Cardiac muscle cell (in vitro differentiated cells and primary cell): ENCODE data around the gene KLHL14. TPM values are rescaled to one million over a fixed set of nuclear protein-coding genes. Genes with fewer than 3 reads are reported as not detected.

Experiments used
- DNase-seq, 2 donors: peaks; one replicate each; pipeline versions ENCODE4 v3.0.0 to v3.0.0-alpha.2; 2010 to 2017; ENCODE audit warnings: low read depth in 1 of 2, low spot score in 1 of 2
- H3K27ac ChIP-seq: fragments of 200-600 bp; sonication (generic); 2 replicates; pipeline ENCODE4 v1.5.1; 2016
- H3K27me3 ChIP-seq: fragments of 200-600 bp; sonication (generic); 2 replicates; pipeline ENCODE4 v1.6.0; 2016; ENCODE audit warnings: control low read depth
- H3K36me3 ChIP-seq: fragments of 200-600 bp; sonication (generic); 2 replicates; pipeline ENCODE4 v1.5.1; 2016; ENCODE audit warnings: control low read depth
- H3K4me1 ChIP-seq: fragments of 200-600 bp; sonication (generic); 2 replicates; pipeline ENCODE4 v1.8.1; 2017; ENCODE audit warnings: low read depth, mild to moderate bottlenecking, mixed run types
- H3K4me3 ChIP-seq: fragments of 200-600 bp; sonication (generic); 2 replicates; pipeline ENCODE4 v1.5.1; 2016; ENCODE audit warnings: mild to moderate bottlenecking
- H3K9me3 ChIP-seq: fragments of 200-600 bp; sonication (generic); 2 replicates; pipeline ENCODE4 v1.5.1; 2017; ENCODE audit warnings: low read depth, mild to moderate bottlenecking, control low read depth
- CTCF ChIP-seq: IDR thresholded peaks from 2 replicates; pipeline ENCODE4 v1.5.1; 2012; ENCODE audit warnings: low read depth, mild to moderate bottlenecking, low read length
- polyA plus RNA-seq: library from polyadenylated mRNA; unstranded; fragments of >200 nt; fragmentation: Nextera tagmentation; extraction: Ambion mirVana; gene quantifications from 2 replicates; pipeline ENCODE4 v1.2.1, GENCODE V29; 2016
- total RNA-seq: library from RNA; depleted of rRNA; stranded (reverse); fragments of >200 nt; gene quantifications from 2 replicates; pipeline ENCODE4 v1.2.3, GENCODE V29; 2016

KLHL14 gene
- total and polyA plus RNA-seq, 2 experiments from 2014 or later: 54.8 to 69.8 TPM

- no peak overlapping the region for H3K27ac ChIP-seq
- peaks cover 29% of the 10 kb centered on the region for H3K4me1 ChIP-seq
- H3K36me3 ChIP-seq: peaks cover 19% of the 10 kb centered on the region
- H3K9me3 ChIP-seq: no peaks in the 10 kb centered on the region
- DNase-seq: no peak
- H3K4me3 ChIP-seq: no peak overlapping the region
- no peaks in the 10 kb centered on the region for H3K27me3 ChIP-seq
- no peak for TF ChIP-seq CTCF
Observed at GRCh38 chr18:32684096-32684495, 88.7 kb downstream of the KLHL14 start.

- Histone ChIP-seq H3K9me3 (no peaks in the 10 kb centered on the region), H3K4me3 (no peak overlapping the region), H3K36me3 (peaks cover 22% of the 10 kb centered on the region), H3K27me3 (no peaks in the 10 kb centered on the region), H3K27ac (no peak overlapping the region), H3K4me1 (peaks cover 25% of the 10 kb centered on the region)
- no peak for TF ChIP-seq CTCF
- no peak for DNase-seq
Observed at GRCh38 chr18:32683044-32683443, 89.8 kb downstream of the KLHL14 start.

- H3K27me3 ChIP-seq: no peaks in the 10 kb centered on the region
- H3K36me3 ChIP-seq: peaks cover 45% of the 10 kb centered on the region
- no peak for TF ChIP-seq CTCF
- H3K4me1 ChIP-seq: peaks cover 10% of the 10 kb centered on the region
- no peak for DNase-seq
- no peak overlapping the region for H3K4me3 ChIP-seq
- H3K9me3 ChIP-seq: no peaks in the 10 kb centered on the region
- peak overlapping the region; percentile 16 for H3K27ac ChIP-seq
Observed at GRCh38 chr18:32677578-32677977, 95.2 kb downstream of the KLHL14 start.

- H3K9me3 ChIP-seq: no peaks in the 10 kb centered on the region
- DNase-seq: peak; percentile 1 to 23
- no peak for TF ChIP-seq CTCF
- no peak overlapping the region for H3K27ac ChIP-seq
- peaks cover 10% of the 10 kb centered on the region for H3K4me1 ChIP-seq
- no peak overlapping the region for H3K4me3 ChIP-seq
- H3K36me3 ChIP-seq: peaks cover 30% of the 10 kb centered on the region
- H3K27me3 ChIP-seq: no peaks in the 10 kb centered on the region
Observed at GRCh38 chr18:32674491-32674890, 98.3 kb downstream of the KLHL14 start.

- H3K4me3 ChIP-seq: no peak overlapping the region
- peaks cover 23% of the 10 kb centered on the region for H3K36me3 ChIP-seq
- H3K27ac ChIP-seq: no peak overlapping the region
- TF ChIP-seq CTCF: no peak
- H3K27me3 ChIP-seq: no peaks in the 10 kb centered on the region
- DNase-seq: no peak
- no peaks in the 10 kb centered on the region for H3K9me3 ChIP-seq
- peaks cover 4% of the 10 kb centered on the region for H3K4me1 ChIP-seq
Observed at GRCh38 chr18:32672398-32672797, 100.4 kb downstream of the KLHL14 start.

GRCh38 chr18:32670727-32671126, 102.1 kb downstream of the KLHL14 start:
- Histone ChIP-seq H3K27ac (peak overlapping the region; percentile 51), H3K4me1 (no peaks in the 10 kb centered on the region), H3K4me3 (no peak overlapping the region), H3K27me3 (no peaks in the 10 kb centered on the region), H3K9me3 (no peaks in the 10 kb centered on the region), H3K36me3 (peaks cover 14% of the 10 kb centered on the region)
- no peak for TF ChIP-seq CTCF
- DNase-seq: no peak
